Right kidney (tissue), 1 donor: ENCODE data around the gene SIL1.
"Not testable (repeated sequence)": the region's sequence is repeated elsewhere in the genome, so short reads cannot be mapped to it uniquely, and the experiment has no call there.

ENCODE experiments used
- DNase-seq: peaks from one replicate; pipeline ENCODE4 v3.0.0-alpha.2; 2016

The SIL1 gene

DNA sequence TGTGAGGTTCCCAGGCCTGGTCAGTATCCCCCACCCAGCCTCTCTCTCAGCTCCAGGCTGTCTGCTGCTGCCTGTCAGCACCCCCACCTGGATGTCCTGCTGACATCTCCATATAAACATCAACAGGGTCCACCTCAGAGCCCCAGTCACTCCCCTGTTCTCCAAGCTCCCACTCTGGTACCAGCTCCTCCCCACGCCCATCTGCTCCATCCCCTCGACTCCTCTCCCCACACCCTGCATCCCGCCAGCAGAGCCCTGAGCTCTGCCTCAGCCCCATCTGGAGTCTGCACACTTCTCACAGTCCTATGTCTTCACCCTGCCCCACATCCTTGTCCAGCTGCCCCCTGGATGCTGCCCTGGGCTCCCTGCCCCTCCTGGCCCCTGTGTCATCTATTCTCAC, 255.3 kb downstream of the SIL1 start:
- DNase-seq = no peak

- DNase-seq = no peak
Measured at GRCh38 chr5:138942066-138942465, 256.1 kb downstream of the SIL1 start.

DNA sequence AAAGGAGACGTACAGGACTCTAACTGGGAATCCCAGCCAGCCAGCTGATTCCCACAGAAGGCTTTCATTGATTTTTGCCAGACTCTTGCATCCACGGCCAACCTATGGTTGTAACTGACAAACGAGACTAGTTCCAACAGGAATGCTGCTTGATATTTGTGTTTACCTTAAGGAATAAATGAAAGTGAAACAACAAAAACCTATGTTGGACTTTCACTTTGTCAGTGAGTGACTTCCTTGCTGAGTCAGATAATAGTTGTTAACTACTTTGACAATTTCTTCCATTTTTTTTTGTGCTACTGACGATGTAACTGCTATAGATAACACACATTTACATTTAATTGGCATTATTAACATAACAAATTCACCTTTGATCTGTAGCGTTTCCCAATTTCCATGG, 259.6 kb downstream of the SIL1 start:
- no peak for DNase-seq

DNA sequence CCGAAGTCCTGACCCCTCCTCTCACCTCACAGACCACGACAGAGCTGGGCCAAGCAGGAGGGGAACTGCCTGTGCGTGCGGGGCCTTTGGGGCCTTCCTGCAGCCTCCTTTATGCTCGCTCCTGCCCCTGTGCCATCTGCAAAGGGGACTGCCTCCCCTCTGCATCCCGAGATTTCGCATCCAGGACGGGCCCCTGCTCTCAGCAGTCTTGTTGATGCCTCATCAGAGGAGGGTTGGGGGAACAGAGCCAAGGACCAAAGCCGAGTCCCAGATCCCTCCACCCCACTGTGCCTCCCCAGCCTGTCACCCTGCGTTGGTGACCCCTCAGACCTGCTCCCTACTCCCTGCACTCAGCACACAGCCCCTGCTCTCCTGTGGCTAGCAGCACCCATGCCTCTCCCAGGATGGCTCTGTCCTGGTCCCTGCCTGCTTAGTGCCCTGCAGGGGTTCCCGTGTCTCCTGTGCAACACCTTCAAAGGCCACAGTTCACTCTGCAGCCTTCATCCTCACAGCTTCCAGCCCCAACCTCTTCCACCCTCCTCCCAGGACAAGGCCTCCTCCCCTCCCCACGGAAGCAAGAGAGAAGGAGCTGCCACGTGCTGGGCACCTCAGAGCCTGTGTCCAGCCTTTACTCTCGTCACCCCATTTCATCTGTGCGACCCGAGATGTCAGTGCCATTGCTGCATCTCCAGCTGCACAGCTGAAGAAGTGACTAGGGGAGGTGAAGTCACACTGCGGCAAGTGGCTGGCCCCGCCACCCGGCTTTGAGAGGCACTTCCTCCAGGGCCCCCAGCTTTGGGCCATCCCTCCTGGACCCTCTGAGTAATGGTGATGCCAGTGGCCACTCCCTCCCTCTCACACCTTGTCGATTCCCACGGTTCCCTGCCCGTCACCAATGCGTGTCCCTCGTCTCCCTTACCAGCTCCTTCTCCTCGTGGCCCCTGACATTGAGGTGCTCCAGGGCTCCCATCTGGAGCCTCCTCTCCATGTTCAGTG, 260.5 kb downstream of the SIL1 start:
- DNase-seq = no peak

DNA sequence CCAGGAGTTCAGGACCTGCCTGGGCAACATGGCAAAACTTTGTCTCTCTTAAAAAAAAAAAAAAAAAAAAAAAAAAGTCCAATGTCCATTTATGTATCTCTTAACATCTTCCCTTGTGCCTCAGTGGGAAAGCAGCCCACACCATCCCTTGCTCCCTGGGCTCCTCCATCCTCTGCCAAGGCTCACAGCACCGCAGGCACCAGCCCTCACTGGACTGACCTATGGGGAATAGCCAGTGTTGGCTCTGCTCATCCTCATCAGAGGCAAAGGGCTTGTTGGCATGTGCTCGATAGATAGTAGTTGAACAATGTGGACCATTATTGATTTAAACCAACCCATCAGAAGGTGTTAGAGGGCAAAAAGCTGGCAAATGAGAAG, 261.2 kb downstream of the SIL1 start:
- no peak for DNase-seq

- no peak for DNase-seq
Measured at GRCh38 chr5:138936225-138936967, 261.8 kb downstream of the SIL1 start.

GRCh38 chr5:138935466-138935865, 262.7 kb downstream of the SIL1 start:
- no peak for DNase-seq

- DNase-seq = no peak
Measured at GRCh38 chr5:138934971-138935370, 263.2 kb downstream of the SIL1 start.

DNA sequence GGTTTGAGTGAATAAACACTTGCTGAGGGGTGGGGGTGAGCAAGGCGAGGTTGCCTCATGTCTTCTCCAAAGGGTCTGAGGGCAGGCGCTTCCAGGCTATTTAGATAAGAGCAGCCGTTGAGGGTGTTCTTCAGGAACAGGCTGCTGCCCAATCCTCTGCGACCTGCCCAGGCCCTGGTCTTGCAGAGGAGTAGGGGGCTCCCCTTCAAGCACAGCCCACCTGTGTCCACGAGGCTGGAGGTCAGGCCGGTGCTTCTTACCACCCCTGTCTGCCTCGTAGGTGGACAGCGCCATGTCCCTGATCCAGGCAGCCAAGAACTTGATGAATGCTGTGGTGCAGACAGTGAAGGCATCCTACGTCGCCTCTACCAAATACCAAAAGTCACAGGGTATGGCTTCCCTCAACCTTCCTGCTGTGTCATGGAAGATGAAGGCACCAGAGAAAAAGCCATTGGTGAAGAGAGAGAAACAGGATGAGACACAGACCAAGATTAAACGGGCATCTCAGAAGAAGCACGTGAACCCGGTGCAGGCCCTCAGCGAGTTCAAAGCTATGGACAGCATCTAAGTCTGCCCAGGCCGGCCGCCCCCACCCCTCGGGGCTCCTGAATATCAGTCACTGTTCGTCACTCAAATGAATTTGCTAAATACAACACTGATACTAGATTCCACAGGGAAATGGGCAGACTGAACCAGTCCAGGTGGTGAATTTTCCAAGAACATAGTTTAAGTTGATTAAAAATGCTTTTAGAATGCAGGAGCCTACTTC, 264.5 kb downstream of the SIL1 start:
- no peak for DNase-seq

GRCh38 chr5:138932171-138932810, 265.9 kb downstream of the SIL1 start:
- DNase-seq = no peak

GRCh38 chr5:138930371-138931097, 267.6 kb downstream of the SIL1 start:
- no peak for DNase-seq

DNA sequence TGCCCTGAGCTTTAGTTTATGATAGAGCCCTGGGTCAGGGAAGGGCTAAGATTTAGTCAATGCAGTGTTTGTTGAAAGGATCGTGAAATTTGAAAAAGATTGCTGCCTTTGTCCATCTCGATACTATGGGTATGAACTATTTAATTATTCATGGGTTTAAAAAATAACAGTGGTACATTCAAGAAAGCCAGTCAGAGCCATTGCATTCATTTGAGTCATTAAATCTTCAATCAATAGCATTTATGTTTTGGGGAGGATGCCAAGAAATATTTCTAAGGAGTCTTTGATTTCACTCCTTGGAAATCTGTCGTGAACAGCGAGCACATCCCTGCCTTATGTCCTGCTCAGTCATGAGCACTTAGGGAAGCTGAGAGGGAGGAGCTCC, 268.6 kb downstream of the SIL1 start:
- DNase-seq = no peak

DNA sequence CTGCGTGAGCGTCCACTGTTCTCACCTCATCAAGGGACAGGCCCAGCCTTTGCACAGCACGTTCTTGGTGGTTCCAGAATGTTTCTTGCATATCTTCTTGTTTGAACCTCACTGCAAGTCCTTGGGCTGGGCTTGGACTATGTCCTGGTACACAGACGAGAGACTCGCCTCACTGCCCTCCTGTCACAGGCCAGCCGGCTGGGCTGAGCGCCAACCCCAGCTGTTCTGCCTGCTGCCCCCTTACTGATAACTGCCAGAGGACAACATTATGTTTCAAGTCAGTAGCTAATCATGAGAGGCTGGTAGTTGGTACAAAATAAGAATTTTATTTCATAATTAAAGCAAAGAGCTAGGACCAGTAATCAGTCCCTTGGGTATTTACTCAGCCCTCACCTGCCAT, 270.2 kb downstream of the SIL1 start:
- no peak for DNase-seq

DNA sequence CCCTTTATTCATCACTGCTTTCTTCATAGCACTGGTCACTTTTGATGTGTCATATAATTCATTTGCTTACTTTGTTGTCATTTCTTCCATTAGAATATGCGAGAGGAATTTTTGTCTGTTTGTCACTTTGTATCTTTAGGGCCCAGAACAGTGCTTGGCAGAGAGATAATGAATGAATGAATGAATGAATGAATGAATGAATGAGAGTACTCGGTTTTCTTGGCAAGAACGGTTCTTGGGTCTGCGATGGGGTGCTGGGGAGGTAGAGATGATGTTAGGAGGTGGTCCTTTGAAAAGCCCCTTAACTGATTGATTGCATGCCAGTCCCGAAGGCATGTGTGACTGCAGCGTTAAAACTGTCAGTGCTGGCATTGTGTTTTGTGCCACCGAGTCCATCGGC, 270.6 kb downstream of the SIL1 start:
- DNase-seq = no peak

GRCh38 chr5:138926688-138927448, 271.3 kb downstream of the SIL1 start:
- DNase-seq = no peak

DNA sequence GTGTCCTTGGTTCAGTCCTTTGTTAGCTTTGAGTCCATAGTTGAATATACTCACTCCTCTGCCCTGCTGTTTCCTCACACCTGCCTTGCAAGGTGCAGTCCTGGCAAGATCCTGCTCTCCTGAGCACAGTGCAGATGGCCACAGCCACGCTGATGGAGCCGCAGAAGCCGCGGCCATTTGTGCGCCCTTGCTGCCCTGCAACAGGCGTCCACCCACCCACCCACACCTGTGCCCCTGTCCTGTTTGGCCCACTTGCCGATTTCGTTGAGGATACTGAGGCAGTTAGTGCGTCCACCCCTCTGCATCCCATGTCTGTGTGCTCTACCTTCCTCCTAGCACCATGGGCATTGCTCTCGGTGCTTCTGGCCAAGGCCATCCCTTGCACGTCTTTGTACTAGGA, 271.9 kb downstream of the SIL1 start:
- DNase-seq = no peak

- DNase-seq = no peak
Measured at GRCh38 chr5:138925090-138925635, 273.0 kb downstream of the SIL1 start.

- no peak for DNase-seq
Measured at GRCh38 chr5:138922494-138922893, 275.7 kb downstream of the SIL1 start.

GRCh38 chr5:138921362-138921761, 276.8 kb downstream of the SIL1 start:
- not testable (repeated sequence) for DNase-seq

GRCh38 chr5:138920181-138920580, 278.0 kb downstream of the SIL1 start:
- DNase-seq = no peak

DNA sequence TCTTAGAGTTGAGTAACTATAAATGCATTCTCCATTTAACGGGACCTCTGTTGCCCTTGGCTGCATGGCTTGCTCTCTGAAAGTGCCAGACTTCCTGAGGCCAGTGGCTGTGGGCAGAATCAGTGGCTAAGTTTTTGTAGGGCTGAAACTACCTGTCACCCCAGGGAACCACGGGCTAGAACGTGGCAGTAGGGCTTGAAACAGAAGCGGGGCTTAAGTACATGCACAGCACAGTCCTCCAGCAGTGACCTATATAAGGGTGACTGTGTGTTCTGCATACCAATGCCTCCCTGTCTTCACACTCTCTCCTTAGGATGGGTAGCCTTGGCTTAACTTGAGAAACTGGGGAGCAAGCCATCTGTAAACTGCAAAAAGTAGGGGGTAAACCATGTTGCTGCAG, 279.5 kb downstream of the SIL1 start:
- DNase-seq = no peak
